GM19372 (cell line): ENCODE results near the gene ASIC3.

ENCODE experiments used
- ATAC-seq: cut with Tn5 transposase; IDR thresholded peaks from one replicate; pipeline ENCODE4 v1.9.1; 2021; ENCODE audit warnings: mild to moderate bottlenecking, low read depth, moderate library complexity; ENCODE audit not compliant: unreplicated experiment

The ASIC3 gene

GRCh38 chr7:151053751-151054150 lies 5.4 kb downstream of the ASIC3 start:
- ATAC-seq: no peak

- no peak for ATAC-seq
Observed at GRCh38 chr7:151056283-151056665, 7.9 kb downstream of the ASIC3 start.

- ATAC-seq: no peak
Observed at GRCh38 chr7:151056666-151057505, 8.6 kb downstream of the ASIC3 start.

GRCh38 chr7:151057506-151057988 lies 9.2 kb downstream of the ASIC3 start, which contains the start of gene CDK5:
CDK5 (minus strand) TSS chr7:151057897; CDS start chr7:151057848, 49 bp downstream.
- peak; percentile 20 for ATAC-seq

- ATAC-seq: peak; percentile 82
Observed at GRCh38 chr7:151057989-151058780, 9.9 kb downstream of the ASIC3 start.

- ATAC-seq: no peak
Observed at GRCh38 chr7:151058781-151059366, 10.5 kb downstream of the ASIC3 start.

- no peak for ATAC-seq
Observed at GRCh38 chr7:151059367-151060112, 11.2 kb downstream of the ASIC3 start, which contains the start of gene SLC4A2. SLC4A2 (plus strand) TSS chr7:151059589; CDS start chr7:151061988, 2,399 bp downstream.

- no peak for ATAC-seq
Observed at GRCh38 chr7:151060113-151060415, 11.7 kb downstream of the ASIC3 start.

- no peak for ATAC-seq
Observed at GRCh38 chr7:151060416-151061212, 12.3 kb downstream of the ASIC3 start.

GRCh38 chr7:151061213-151062110 lies 13.1 kb downstream of the ASIC3 start:
- no peak for ATAC-seq

- ATAC-seq: no peak
Observed at GRCh38 chr7:151062111-151062398, 13.7 kb downstream of the ASIC3 start.

GRCh38 chr7:151062399-151063211 lies 14.3 kb downstream of the ASIC3 start:
- no peak for ATAC-seq

GRCh38 chr7:151063212-151063561 lies 14.9 kb downstream of the ASIC3 start:
- ATAC-seq: no peak

GRCh38 chr7:151064454-151064853 lies 16.1 kb downstream of the ASIC3 start:
- ATAC-seq: no peak

GRCh38 chr7:151064993-151065392 lies 16.7 kb downstream of the ASIC3 start:
- no peak for ATAC-seq

GRCh38 chr7:151065516-151065915 lies 17.2 kb downstream of the ASIC3 start:
- no peak for ATAC-seq

- ATAC-seq: no peak
Observed at GRCh38 chr7:151066273-151066974, 18.1 kb downstream of the ASIC3 start.
